Gastroesophageal sphincter (tissue), 4 donors: Measurements from ENCODE around the gene PAIP2B. TPM values are rescaled to one million over a fixed set of nuclear protein-coding genes. Genes with fewer than 3 reads are reported as not detected.
A peak's percentile ranks its signal among the peaks of the same experiment; 100 is the strongest.

ENCODE experiments used
- ATAC-seq: fragments of 150-250 bp; one replicate; pipeline ENCODE4 v1.9.1; 2016; ENCODE audit warnings: mild to moderate bottlenecking, moderate library complexity
- H3K27ac ChIP-seq, 4 donors: fragments of 200-600 bp; sonication (generic) in 3 of 4; 1 replicate in 3 of 4; 2 replicates in 1 of 4; pipeline ENCODE4 v1.5.1; 2016 to 2019
- H3K27me3 ChIP-seq: fragments of 200-600 bp; sonication (generic); one replicate; pipeline ENCODE4 v1.5.1; 2019
- H3K36me3 ChIP-seq, 2 donors: fragments of 200-600 bp; sonication (generic); one replicate each; pipeline ENCODE4 v1.5.1; 2019; ENCODE audit warnings: control low read depth in 1 of 2
- H3K4me1 ChIP-seq, 3 donors: fragments of 200-600 bp; sonication (generic); 1 replicate in 2 of 3; 2 replicates in 1 of 3; pipeline ENCODE4 v1.5.1; 2016 to 2019; ENCODE audit warnings: control low read depth in 2 of 3
- H3K4me3 ChIP-seq, 2 donors: fragments of 200-600 bp; sonication (generic); one replicate each; pipeline ENCODE4 v1.5.1; 2019; ENCODE audit warnings: mild to moderate bottlenecking in 1 of 2, moderate library complexity in 1 of 2
- H3K9me3 ChIP-seq, 3 donors: fragments of 200-600 bp; sonication (generic); one replicate each; pipeline ENCODE4 v1.5.1; 2017 to 2019; ENCODE audit warnings: control low read depth in 2 of 3
- EP300 ChIP-seq: sonication (generic); formaldehyde crosslinking; IDR thresholded peaks from one replicate; pipeline ENCODE4 v1.6.1; 2017; ENCODE audit warnings: antibody characterized with exemption, mild to moderate bottlenecking
- POLR2A ChIP-seq, 2 donors: fragments of 450-650 bp; IDR thresholded peaks; one replicate each; pipeline ENCODE4 v1.6.1; 2017; ENCODE audit warnings: antibody characterized with exemption in 2 of 2, mild to moderate bottlenecking in 2 of 2, moderate library complexity in 1 of 2
- POLR2AphosphoS5 ChIP-seq: sonication (generic); formaldehyde crosslinking; IDR thresholded peaks from one replicate; pipeline ENCODE4 v1.6.1; 2017; ENCODE audit warnings: antibody characterized with exemption
- WGBS, 2 donors: methylation state at CpG; one replicate each; pipeline ENCODE4 v1.1.5; 2018; ENCODE audit warnings: low coverage in 1 of 2; 5-methylcytosine and 5-hydroxymethylcytosine counted together
- total RNA-seq, 4 donors: library from RNA; depleted of rRNA; stranded (reverse); fragments of >200 nt; gene quantifications; one replicate each; pipeline ENCODE4 v1.1.0, GENCODE V29; 2016
- TF ChIP-seq, protein P1 (sequence below), 4 experiments: fragments of 200-600 bp in 2 of 4; fragments of 450-650 bp in 2 of 4; sonication (generic) in 1 of 4; IDR thresholded peaks; one replicate each; pipeline ENCODE4 v1.5.1; 2017 to 2019; ENCODE audit warnings: antibody characterized with exemption in 4 of 4, mild to moderate bottlenecking in 2 of 4, moderate library complexity in 2 of 4

PAIP2B gene
- total RNA-seq, 4 donors from 2014 or later = 15.1 to 19.3 (median 16.4) TPM

DNA sequence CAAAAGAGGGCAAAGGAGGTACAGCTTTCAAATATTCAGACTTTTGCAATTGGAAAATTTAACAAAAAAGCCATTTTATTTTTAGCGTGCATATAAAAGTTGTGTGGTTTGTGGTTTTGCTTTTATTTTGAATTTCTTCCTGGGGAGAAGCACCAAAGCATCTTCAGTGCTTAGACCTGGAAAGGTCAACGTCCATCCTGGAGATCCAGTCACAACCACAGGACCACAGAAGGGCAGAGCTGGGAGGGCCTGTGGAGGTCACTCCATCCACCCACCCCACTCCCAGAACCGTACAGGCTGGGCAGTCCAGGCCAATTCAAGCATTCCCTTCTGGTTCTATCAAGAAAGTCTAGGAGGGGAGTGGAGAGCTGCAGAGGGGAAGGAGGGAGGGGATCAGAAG lies 52.7 kb downstream of the PAIP2B start:
- TF ChIP-seq, protein P1, sequence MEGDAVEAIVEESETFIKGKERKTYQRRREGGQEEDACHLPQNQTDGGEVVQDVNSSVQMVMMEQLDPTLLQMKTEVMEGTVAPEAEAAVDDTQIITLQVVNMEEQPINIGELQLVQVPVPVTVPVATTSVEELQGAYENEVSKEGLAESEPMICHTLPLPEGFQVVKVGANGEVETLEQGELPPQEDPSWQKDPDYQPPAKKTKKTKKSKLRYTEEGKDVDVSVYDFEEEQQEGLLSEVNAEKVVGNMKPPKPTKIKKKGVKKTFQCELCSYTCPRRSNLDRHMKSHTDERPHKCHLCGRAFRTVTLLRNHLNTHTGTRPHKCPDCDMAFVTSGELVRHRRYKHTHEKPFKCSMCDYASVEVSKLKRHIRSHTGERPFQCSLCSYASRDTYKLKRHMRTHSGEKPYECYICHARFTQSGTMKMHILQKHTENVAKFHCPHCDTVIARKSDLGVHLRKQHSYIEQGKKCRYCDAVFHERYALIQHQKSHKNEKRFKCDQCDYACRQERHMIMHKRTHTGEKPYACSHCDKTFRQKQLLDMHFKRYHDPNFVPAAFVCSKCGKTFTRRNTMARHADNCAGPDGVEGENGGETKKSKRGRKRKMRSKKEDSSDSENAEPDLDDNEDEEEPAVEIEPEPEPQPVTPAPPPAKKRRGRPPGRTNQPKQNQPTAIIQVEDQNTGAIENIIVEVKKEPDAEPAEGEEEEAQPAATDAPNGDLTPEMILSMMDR (IDR thresholded peaks at IDR 0.05) = no peak
- TF ChIP-seq POLR2A (IDR thresholded peaks at IDR 0.05) (no peak), POLR2AphosphoS5 (no peak), EP300 (no peak)
- no peak for ATAC-seq
- H3K27ac ChIP-seq = no peak overlapping the region
- H3K27me3 ChIP-seq = peaks cover 12% of the 10 kb centered on the region
- H3K4me3 ChIP-seq = no peak overlapping the region
- no peaks in the 10 kb centered on the region for H3K4me1 ChIP-seq
- no peaks in the 10 kb centered on the region for H3K9me3 ChIP-seq
- WGBS, 2 donors = 22 to 62% methylated on average over 1 to 3 of the region's 3 CpGs
- no peaks in the 10 kb centered on the region for H3K36me3 ChIP-seq

DNA sequence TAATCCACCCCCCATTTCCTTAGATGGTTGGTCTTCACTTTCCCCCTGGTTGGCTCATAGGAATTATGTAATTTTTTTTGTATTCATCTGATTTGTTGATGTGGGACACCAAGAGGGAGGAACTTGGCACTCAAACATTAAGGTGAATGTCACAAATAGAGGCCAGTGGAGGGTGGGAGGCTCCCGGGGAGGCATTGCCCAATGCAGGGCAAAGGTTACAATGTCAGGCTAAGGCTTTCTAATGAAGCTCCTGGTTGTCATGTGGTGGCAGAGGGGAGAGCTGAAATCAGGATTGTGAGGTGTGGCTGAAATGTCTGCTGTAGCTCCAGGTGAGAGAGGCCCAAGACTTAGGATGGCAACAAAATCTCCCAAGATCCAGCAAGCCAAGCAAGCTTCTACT lies 53.8 kb downstream of the PAIP2B start:
- Histone ChIP-seq H3K36me3 (no peaks in the 10 kb centered on the region), H3K9me3 (no peaks in the 10 kb centered on the region), H3K27ac (no peak overlapping the region), H3K4me1 (no peaks in the 10 kb centered on the region), H3K4me3 (no peak overlapping the region), H3K27me3 (peaks cover 12% of the 10 kb centered on the region)
- TF ChIP-seq POLR2AphosphoS5 (no peak), POLR2A (IDR thresholded peaks at IDR 0.05) (no peak), EP300 (no peak)
- TF ChIP-seq, protein P1 (IDR thresholded peaks at IDR 0.05) = no peak
- WGBS, 2 donors = 60 to 63% methylated on average over 1 of the region's 1 CpG
- no peak for ATAC-seq

DNA sequence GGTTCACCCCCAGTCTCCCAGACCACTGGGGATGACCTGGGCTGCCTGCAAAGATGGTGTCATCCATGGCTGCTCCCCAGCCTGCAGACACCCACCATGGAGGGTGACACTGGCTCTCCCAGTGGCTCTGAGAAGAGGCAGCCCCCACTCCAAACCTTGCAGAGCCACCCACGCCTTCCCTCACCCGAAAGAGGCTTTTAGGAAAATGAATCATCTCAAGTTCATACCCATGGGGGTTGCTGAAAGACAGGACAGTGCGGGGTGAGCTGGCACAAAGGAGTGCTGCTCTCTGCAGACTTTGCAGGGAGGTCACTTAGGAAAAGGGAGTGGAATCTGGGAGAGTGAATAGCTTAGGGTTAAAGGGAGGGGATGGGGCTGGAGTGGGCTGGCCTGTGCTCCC lies 60.1 kb downstream of the PAIP2B start:
- Histone ChIP-seq H3K27me3 (no peaks in the 10 kb centered on the region), H3K4me3 (no peak overlapping the region), H3K9me3 (no peaks in the 10 kb centered on the region), H3K27ac (no peak overlapping the region), H3K36me3 (no peaks in the 10 kb centered on the region), H3K4me1 (no peaks in the 10 kb centered on the region)
- TF ChIP-seq EP300 (no peak), POLR2A (IDR thresholded peaks at IDR 0.05) (no peak), POLR2AphosphoS5 (no peak)
- TF ChIP-seq, protein P1 (IDR thresholded peaks at IDR 0.05) = no peak
- ATAC-seq = no peak
- 67% methylated on average over 1 of the region's 3 CpGs; no CpG with 5 or more reads in 1 of the 2 donors for WGBS, 2 donors

DNA sequence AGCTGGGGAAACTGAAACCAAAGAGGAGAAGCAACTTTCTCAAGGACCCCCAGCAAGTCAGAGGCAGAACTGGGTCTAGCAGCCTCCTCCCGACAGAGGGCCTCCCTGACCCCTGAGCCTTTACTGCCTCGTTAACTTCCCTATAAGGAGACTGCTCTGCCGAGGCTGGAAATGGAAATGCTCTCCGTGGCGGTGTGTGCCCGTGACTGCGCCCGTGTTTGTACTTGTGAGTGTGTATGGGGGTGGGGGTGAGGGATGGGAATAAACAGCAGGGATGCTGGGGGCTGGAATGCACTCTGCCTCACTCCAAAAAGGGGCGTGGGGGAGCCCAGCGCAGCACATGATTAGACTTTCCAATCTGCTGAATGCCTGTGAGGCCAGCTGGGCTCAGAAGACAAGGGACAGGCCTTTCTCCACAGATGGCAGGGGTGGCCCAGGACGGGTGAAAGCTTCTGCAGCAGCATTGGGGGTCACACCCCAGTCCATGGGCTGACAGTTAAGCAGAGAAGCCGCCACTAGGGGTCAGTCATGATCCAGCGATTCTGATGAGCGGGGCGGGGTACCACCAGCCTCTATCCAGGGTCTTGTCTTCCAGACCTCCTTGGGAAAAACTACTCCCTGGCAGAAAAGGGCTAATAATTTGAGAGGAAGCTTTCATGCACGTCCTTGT lies 69.6 kb downstream of the PAIP2B start:
- 7 to 12% methylated on average over 6 to 8 of the region's 16 CpGs for WGBS, 2 donors
- Histone ChIP-seq H3K4me3 (peak overlapping the region in 1 of 2 donors; percentile 27), H3K4me1 (peaks cover 0 to 12% (median 0%) of the 10 kb centered on the region in 3 donors), H3K27me3 (no peaks in the 10 kb centered on the region), H3K36me3 (no peaks in the 10 kb centered on the region), H3K27ac (no peak overlapping the region), H3K9me3 (no peaks in the 10 kb centered on the region)
- TF ChIP-seq, protein P1 (IDR thresholded peaks at IDR 0.05) = peak in 3 of 4 experiments; percentile 39 to 60 (median 44)
- TF ChIP-seq POLR2AphosphoS5 = no peak
- ATAC-seq = no peak

DNA sequence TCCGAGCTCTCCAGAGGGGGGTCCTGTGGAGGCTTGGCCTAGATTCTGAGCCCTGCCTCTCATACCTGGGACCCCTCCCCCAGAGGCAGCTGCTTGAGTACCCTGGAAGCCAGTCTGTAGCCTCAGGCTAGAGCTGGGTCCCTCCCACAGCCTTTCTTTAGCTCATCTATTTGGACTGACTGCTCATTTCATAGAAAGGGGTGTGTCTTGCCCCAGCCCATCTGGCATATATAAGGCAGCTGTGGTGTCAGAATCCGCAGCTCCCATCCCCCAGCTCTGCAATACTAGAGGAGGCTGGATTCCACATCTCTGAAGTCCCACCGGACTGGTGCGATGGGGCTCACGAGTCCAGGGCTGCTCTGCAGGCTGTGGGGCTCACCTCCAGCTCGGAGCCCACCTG lies 70.3 kb downstream of the PAIP2B start:
- TF ChIP-seq EP300 (no peak), POLR2A (IDR thresholded peaks at IDR 0.05) (no peak), POLR2AphosphoS5 (no peak)
- TF ChIP-seq, protein P1 (IDR thresholded peaks at IDR 0.05) = no peak
- WGBS, 2 donors = no CpG with 5 or more reads among the region's 6 CpGs

More for the DNA sequence above, 70.3 kb downstream of the PAIP2B start:
- no peaks in the 10 kb centered on the region for H3K27me3 ChIP-seq
- no peaks in the 10 kb centered on the region for H3K36me3 ChIP-seq
- no peak overlapping the region for H3K27ac ChIP-seq
- peaks cover 0 to 12% (median 0%) of the 10 kb centered on the region in 3 donors for H3K4me1 ChIP-seq
- peak overlapping the region in 1 of 2 donors; percentile 27 for H3K4me3 ChIP-seq
- no peak for ATAC-seq
- no peaks in the 10 kb centered on the region for H3K9me3 ChIP-seq
